Measurements from ENCODE around the gene KIAA1671. TPM values are rescaled to one million over a fixed set of nuclear protein-coding genes. Genes with fewer than 3 reads are reported as not detected.

The KIAA1671 gene
- total RNA-seq, 1 donor from 2014 or later: 30.0 TPM

- DNase-seq (ENCODE audit: low read depth, low spot score): no peak
Measured at GRCh38 chr22:25090225-25090890, 137.8 kb downstream of the KIAA1671 start.

- DNase-seq (ENCODE audit: low read depth, low spot score): peak; percentile 51
Measured at GRCh38 chr22:25091458-25091857, 138.9 kb downstream of the KIAA1671 start.

- DNase-seq (ENCODE audit: low read depth, low spot score): no peak
Measured at GRCh38 chr22:25092119-25092518, 139.6 kb downstream of the KIAA1671 start.

GRCh38 chr22:25094579-25094978 lies 142.1 kb downstream of the KIAA1671 start:
- DNase-seq (ENCODE audit: low read depth, low spot score): no peak

GRCh38 chr22:25095869-25096268 lies 143.4 kb downstream of the KIAA1671 start:
- no peak for DNase-seq (ENCODE audit: low read depth, low spot score)

GRCh38 chr22:25096638-25097405 lies 144.3 kb downstream of the KIAA1671 start:
- DNase-seq (ENCODE audit: low read depth, low spot score): no peak

- no peak for DNase-seq (ENCODE audit: low read depth, low spot score)
Measured at GRCh38 chr22:25098445-25099081, 146.0 kb downstream of the KIAA1671 start.

- DNase-seq (ENCODE audit: low read depth, low spot score): no peak
Measured at GRCh38 chr22:25099202-25099601, 146.7 kb downstream of the KIAA1671 start.

GRCh38 chr22:25100402-25100801 lies 147.9 kb downstream of the KIAA1671 start:
- DNase-seq (ENCODE audit: low read depth, low spot score): no peak

- DNase-seq (ENCODE audit: low read depth, low spot score): no peak
Measured at GRCh38 chr22:25100948-25101347, 148.4 kb downstream of the KIAA1671 start.

- no peak for DNase-seq (ENCODE audit: low read depth, low spot score)
Measured at GRCh38 chr22:25101501-25101900, 149.0 kb downstream of the KIAA1671 start.

- DNase-seq (ENCODE audit: low read depth, low spot score): no peak
Measured at GRCh38 chr22:25101986-25102385, 149.5 kb downstream of the KIAA1671 start.

GRCh38 chr22:25102722-25103121 lies 150.2 kb downstream of the KIAA1671 start:
- DNase-seq (ENCODE audit: low read depth, low spot score): no peak

- no peak for DNase-seq (ENCODE audit: low read depth, low spot score)
Measured at GRCh38 chr22:25104367-25104766, 151.9 kb downstream of the KIAA1671 start.

GRCh38 chr22:25105817-25106650 lies 153.5 kb downstream of the KIAA1671 start:
- no peak for DNase-seq (ENCODE audit: low read depth, low spot score)

- no peak for DNase-seq (ENCODE audit: low read depth, low spot score)
Measured at GRCh38 chr22:25109878-25110595, 157.5 kb downstream of the KIAA1671 start.

GRCh38 chr22:25110596-25110845 lies 158.0 kb downstream of the KIAA1671 start:
- DNase-seq (ENCODE audit: low read depth, low spot score): no peak

- peak; percentile 77 for DNase-seq (ENCODE audit: low read depth, low spot score)
Measured at GRCh38 chr22:25110846-25111578, 158.5 kb downstream of the KIAA1671 start.

GRCh38 chr22:25111579-25112517 lies 159.3 kb downstream of the KIAA1671 start:
- DNase-seq (ENCODE audit: low read depth, low spot score): no peak
